GM12875 (cell line): ENCODE results near the gene ATP11C.

Source experiments
- H3K4me3 ChIP-seq: one replicate; pipeline ENCODE4 v1.5.1; 2011; ENCODE audit warnings: low read depth, low read length, control low read depth
- TF ChIP-seq, protein P1 (sequence below): IDR thresholded peaks from 2 replicates; pipeline ENCODE4 v1.5.1; 2011; ENCODE audit warnings: low read depth, mild to moderate bottlenecking, control low read depth, inconsistent platforms, low read length, moderate library complexity, borderline replicate concordance; ENCODE audit not compliant: insufficient read depth

Gene ATP11C

DNA sequence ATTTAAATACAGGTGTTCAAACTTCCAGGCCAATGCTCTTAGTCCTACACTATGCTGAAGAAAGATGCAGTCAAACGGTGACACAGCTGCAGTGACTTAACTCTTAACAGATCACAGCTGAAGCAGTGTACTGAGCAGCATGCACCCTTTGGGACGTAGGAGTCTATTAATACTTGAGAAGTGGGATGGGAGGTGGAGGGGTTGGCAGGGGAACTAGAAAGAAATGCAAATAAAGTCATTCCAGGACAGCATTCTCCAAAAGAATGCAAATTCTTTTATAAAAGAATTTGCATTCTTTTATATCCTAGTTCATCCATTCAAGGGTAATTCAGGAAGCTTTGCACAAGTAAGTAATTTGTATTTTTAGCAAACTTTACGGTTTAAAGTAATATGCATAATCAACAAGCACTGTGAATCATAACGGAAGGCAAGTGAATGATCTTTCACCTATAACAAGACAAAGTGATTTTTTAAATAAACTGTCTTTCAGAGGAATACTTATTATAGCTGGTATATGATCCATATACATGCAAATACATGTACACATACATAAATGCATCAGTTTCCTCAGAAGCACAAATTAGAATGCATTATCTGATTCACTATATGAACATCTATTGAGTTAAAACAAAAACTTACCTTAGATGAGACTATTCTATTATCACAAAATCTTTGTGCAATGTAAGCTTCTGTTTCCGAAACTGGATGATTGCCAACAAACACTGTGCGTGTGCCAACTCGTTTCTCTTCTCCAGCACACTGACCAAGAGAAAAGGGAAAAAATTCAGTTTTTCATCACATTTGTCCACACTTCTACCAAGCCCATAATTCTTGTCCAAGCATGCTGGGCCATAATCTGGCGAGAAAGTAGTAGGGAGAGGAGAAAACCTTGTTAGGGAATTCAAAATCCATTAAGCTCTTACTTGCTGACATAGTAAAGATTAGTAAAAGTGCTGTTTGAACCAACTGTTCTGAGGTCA is 106.5 kb downstream of the ATP11C start:
- no peak overlapping the region for H3K4me3 ChIP-seq
- TF ChIP-seq, protein P1, sequence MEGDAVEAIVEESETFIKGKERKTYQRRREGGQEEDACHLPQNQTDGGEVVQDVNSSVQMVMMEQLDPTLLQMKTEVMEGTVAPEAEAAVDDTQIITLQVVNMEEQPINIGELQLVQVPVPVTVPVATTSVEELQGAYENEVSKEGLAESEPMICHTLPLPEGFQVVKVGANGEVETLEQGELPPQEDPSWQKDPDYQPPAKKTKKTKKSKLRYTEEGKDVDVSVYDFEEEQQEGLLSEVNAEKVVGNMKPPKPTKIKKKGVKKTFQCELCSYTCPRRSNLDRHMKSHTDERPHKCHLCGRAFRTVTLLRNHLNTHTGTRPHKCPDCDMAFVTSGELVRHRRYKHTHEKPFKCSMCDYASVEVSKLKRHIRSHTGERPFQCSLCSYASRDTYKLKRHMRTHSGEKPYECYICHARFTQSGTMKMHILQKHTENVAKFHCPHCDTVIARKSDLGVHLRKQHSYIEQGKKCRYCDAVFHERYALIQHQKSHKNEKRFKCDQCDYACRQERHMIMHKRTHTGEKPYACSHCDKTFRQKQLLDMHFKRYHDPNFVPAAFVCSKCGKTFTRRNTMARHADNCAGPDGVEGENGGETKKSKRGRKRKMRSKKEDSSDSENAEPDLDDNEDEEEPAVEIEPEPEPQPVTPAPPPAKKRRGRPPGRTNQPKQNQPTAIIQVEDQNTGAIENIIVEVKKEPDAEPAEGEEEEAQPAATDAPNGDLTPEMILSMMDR = no peak

DNA sequence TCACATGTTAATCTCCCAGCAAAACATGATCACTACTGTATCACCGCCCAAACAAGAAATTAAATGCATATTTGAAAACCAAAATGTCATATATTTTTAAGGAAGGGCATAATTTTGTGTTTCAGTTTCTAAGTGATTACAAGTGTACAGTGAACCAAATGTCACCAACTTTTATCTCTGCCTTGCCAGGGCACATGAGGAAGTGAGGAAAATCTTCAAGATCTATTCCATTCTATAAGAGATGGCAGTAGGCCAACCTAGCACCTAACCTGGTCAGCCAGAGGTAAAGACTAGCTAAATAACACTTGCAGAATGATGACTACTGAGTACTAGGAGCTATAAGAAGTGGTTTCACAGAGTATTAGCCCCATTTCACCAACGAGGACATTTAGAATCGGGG is 107.2 kb downstream of the ATP11C start:
- TF ChIP-seq, protein P1 = no peak
- no peak overlapping the region for H3K4me3 ChIP-seq

GRCh38 chrX:139823806-139824205 is 109.0 kb downstream of the ATP11C start:
- H3K4me3 ChIP-seq = no peak overlapping the region
- TF ChIP-seq, protein P1 = no peak

DNA sequence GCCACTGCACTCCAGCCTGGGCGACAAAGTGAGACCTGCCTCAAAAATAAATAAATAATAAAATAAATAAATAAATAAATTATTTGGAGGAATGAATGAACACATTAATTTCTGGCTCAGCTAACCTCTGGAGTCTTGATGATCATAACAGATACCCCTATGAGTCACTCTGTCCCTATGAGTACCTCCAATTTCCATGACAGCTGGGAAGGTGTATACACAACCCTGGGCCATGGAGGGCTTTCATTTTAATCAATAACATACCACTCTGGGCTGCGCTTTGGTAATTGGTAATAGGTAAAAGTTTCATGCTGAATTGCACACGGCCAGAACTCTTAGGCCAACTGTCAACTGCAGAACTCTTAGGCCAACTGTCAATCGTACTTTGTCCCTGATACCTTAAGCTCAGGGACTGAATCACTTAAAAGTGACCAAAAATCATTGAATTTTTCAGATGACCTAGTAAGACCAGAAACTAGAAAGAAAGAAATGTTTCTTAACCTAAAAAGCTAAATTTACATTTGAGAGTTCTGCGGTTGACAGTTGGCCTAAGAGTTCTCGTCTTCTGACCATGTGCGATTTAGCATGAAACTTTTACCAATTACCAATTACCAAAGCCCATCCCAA is 112.4 kb downstream of the ATP11C start:
- no peak overlapping the region for H3K4me3 ChIP-seq
- TF ChIP-seq, protein P1 = no peak

- TF ChIP-seq, protein P1 = no peak
- no peak overlapping the region for H3K4me3 ChIP-seq
Observed at GRCh38 chrX:139816204-139816603, 116.6 kb downstream of the ATP11C start.

DNA sequence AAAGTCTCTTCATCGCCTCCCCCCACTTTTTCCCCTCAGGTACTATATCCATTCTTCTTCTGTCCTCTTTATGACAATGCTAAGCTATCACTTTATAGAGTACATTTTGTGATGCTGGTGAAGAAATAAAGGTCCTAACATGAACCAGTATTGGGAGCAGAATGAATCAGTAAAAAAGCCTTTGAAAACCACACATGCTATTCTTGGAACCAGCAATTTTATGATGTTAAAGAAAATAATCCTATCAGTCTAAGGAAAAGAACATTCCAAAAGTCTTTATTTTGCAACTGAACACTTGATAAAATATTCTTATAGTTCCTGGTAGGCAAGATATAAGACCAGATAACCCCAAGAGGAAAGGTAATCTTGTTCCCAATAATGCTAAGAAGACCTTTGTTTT is 117.1 kb downstream of the ATP11C start:
- no peak overlapping the region for H3K4me3 ChIP-seq
- TF ChIP-seq, protein P1 = no peak
